Ishikawa (cell line): Measurements from ENCODE around the gene SERGEF.

ENCODE experiments used
- CEBPB ChIP-seq: IDR thresholded peaks from 2 replicates; pipeline ENCODE4 v1.6.1; 2012
- CREB1 ChIP-seq: IDR thresholded peaks from 2 replicates; pipeline ENCODE4 v1.6.1; 2012; ENCODE audit warnings: low read depth
- EGR1 ChIP-seq: IDR thresholded peaks from 2 replicates; pipeline ENCODE4 v1.6.1; 2012
- EP300 ChIP-seq: IDR thresholded peaks from 2 replicates; pipeline ENCODE4 v1.6.1; 2012; ENCODE audit warnings: borderline replicate concordance
- FOXM1 ChIP-seq: IDR thresholded peaks from 2 replicates; pipeline ENCODE4 v1.6.1; 2012; ENCODE audit warnings: low read depth, borderline replicate concordance
- MAX ChIP-seq: IDR thresholded peaks from 2 replicates; pipeline ENCODE4 v1.6.1; 2012
- NFIC ChIP-seq: IDR thresholded peaks from 2 replicates; pipeline ENCODE4 v1.6.1; 2012
- RAD21 ChIP-seq: IDR thresholded peaks from 2 replicates; pipeline ENCODE4 v1.6.1; 2012; ENCODE audit warnings: low read depth
- REST ChIP-seq: IDR thresholded peaks from 2 replicates; pipeline ENCODE4 v1.6.1; 2012; ENCODE audit warnings: low read depth, mild to moderate bottlenecking
- TAF1 ChIP-seq: IDR thresholded peaks from 2 replicates; pipeline ENCODE4 v1.6.1; 2012; ENCODE audit warnings: low read depth, mild to moderate bottlenecking
- TCF12 ChIP-seq: IDR thresholded peaks from 2 replicates; pipeline ENCODE4 v1.6.1; 2012; ENCODE audit warnings: low read depth
- TEAD4 ChIP-seq: IDR thresholded peaks from 2 replicates; pipeline ENCODE4 v1.6.1; 2012
- USF1 ChIP-seq: IDR thresholded peaks from 2 replicates; pipeline ENCODE4 v1.6.1; 2012
- YY1 ChIP-seq: IDR thresholded peaks from 2 replicates; pipeline ENCODE4 v1.6.1; 2012; ENCODE audit warnings: low read depth
- ZBTB7A ChIP-seq: IDR thresholded peaks from 2 replicates; pipeline ENCODE4 v1.6.1; 2012; ENCODE audit warnings: low read depth

Gene SERGEF

GRCh38 chr11:17774232-17775034 lies 238.4 kb downstream of the SERGEF start:
- TF ChIP-seq USF1 (no peak), MAX (no peak), FOXM1 (no peak), CEBPB (no peak), CREB1 (no peak), EGR1 (no peak), TCF12 (no peak), NFIC (no peak), RAD21 (no peak), TEAD4 (no peak), ZBTB7A (no peak), EP300 (no peak), YY1 (no peak), TAF1 (no peak)

GRCh38 chr11:17773674-17774073 lies 239.2 kb downstream of the SERGEF start:
- TF ChIP-seq NFIC (no peak), CREB1 (no peak), CEBPB (no peak), EGR1 (no peak)

- TF ChIP-seq YY1: no peak
- no peak for TF ChIP-seq ZBTB7A
- no peak for TF ChIP-seq EP300
- TF ChIP-seq USF1: no peak
- TF ChIP-seq CREB1: no peak
- TF ChIP-seq FOXM1: no peak
- no peak for TF ChIP-seq TEAD4
- no peak for TF ChIP-seq TAF1
Observed at GRCh38 chr11:17772704-17773600, 239.9 kb downstream of the SERGEF start.

- TF ChIP-seq TCF12: no peak
- no peak for TF ChIP-seq TAF1
- TF ChIP-seq NFIC: no peak
Observed at GRCh38 chr11:17771841-17772401, 240.9 kb downstream of the SERGEF start.

- TF ChIP-seq EP300: no peak
- TF ChIP-seq MAX: no peak
- TF ChIP-seq EGR1: no peak
- TF ChIP-seq YY1: no peak
- TF ChIP-seq NFIC: no peak
- TF ChIP-seq TCF12: no peak
- no peak for TF ChIP-seq CREB1
- TF ChIP-seq TEAD4: no peak
- no peak for TF ChIP-seq USF1
- no peak for TF ChIP-seq CEBPB
- no peak for TF ChIP-seq REST
- TF ChIP-seq RAD21: no peak
Observed at GRCh38 chr11:17771415-17771814, 241.4 kb downstream of the SERGEF start.

- TF ChIP-seq EGR1: no peak
- TF ChIP-seq YY1: no peak
- no peak for TF ChIP-seq CREB1
- TF ChIP-seq RAD21: peak; percentile 23; the same call in 1 of the 2 replicates
- no peak for TF ChIP-seq TAF1
Observed at GRCh38 chr11:17770917-17771316, 241.9 kb downstream of the SERGEF start.
